Coronary artery (tissue), 2 donors: Measurements from ENCODE around the gene DLEC1.
A peak's percentile ranks its signal among the peaks of the same experiment; 100 is the strongest.

Source experiments
- DNase-seq: peaks from one replicate; pipeline ENCODE4 v3.0.0-alpha.2; 2017; ENCODE audit warnings: low spot score
- H3K27ac ChIP-seq, 2 donors: fragments of 200-600 bp; sonication (generic); one replicate each; pipeline ENCODE4 v1.5.1; 2016 to 2019
- H3K4me3 ChIP-seq: fragments of 200-600 bp; sonication (generic); 2 replicates; pipeline ENCODE4 v1.5.1; 2016; ENCODE audit warnings: mild to moderate bottlenecking, moderate library complexity
- CTCF ChIP-seq: fragments of 200-600 bp; sonication (generic); IDR thresholded peaks from one replicate; pipeline ENCODE4 v1.5.1; 2019; ENCODE audit warnings: antibody characterized with exemption

Gene DLEC1

GRCh38 chr3:38141952-38142273 lies 102.9 kb downstream of the DLEC1 start:
- no peak for TF ChIP-seq CTCF
- DNase-seq: no peak
- H3K27ac ChIP-seq: no peak overlapping the region
- no peak overlapping the region for H3K4me3 ChIP-seq

GRCh38 chr3:38142959-38143358 lies 104.0 kb downstream of the DLEC1 start:
- peak; percentile 21 for DNase-seq
- Histone ChIP-seq H3K4me3 (no peak overlapping the region), H3K27ac (no peak overlapping the region)
- no peak for TF ChIP-seq CTCF

- DNase-seq: peak; percentile 41
- Histone ChIP-seq H3K27ac (no peak overlapping the region), H3K4me3 (no peak overlapping the region)
- TF ChIP-seq CTCF: no peak
Observed at GRCh38 chr3:38143511-38143910, 104.5 kb downstream of the DLEC1 start.

- no peak overlapping the region for H3K27ac ChIP-seq
- no peak overlapping the region for H3K4me3 ChIP-seq
- no peak for TF ChIP-seq CTCF
- DNase-seq: no peak
Observed at GRCh38 chr3:38146504-38146903, 107.5 kb downstream of the DLEC1 start.

GRCh38 chr3:38147421-38147820 lies 108.4 kb downstream of the DLEC1 start:
- peak overlapping the region in 1 of 2 donors; percentile 60 for H3K27ac ChIP-seq

GRCh38 chr3:38148311-38148882 lies 109.4 kb downstream of the DLEC1 start:
- no peak for TF ChIP-seq CTCF
- H3K27ac ChIP-seq: peak overlapping the region in 1 of 2 donors; percentile 60
- no peak overlapping the region for H3K4me3 ChIP-seq
- DNase-seq: no peak

More at GRCh38 chr3:38147421-38147820, 108.4 kb downstream of the DLEC1 start:
- H3K4me3 ChIP-seq: no peak overlapping the region
- TF ChIP-seq CTCF: no peak
- no peak for DNase-seq

- TF ChIP-seq CTCF: no peak
- H3K27ac ChIP-seq: peak overlapping the region in 1 of 2 donors; percentile 31
- H3K4me3 ChIP-seq: no peak overlapping the region
- peak; percentile 9 for DNase-seq
Observed at GRCh38 chr3:38149708-38150107, 110.7 kb downstream of the DLEC1 start.
